BE2C (cell line): ENCODE measurements around the gene ATXN7.

Source experiments
- DNase-seq: peaks from one replicate; pipeline ENCODE4 v3.0.0-alpha.2; 2020
- H3K27me3 ChIP-seq: fragments of 250-450 bp; sonication (Bioruptor Pico); 2 replicates; pipeline ENCODE4 v1.5.1; 2020; ENCODE audit warnings: mild to moderate bottlenecking
- H3K36me3 ChIP-seq: fragments of 250-450 bp; sonication (Bioruptor Pico); 2 replicates; pipeline ENCODE4 v1.5.1; 2020; ENCODE audit warnings: mild to moderate bottlenecking
- H3K4me1 ChIP-seq: fragments of 250-450 bp; sonication (Bioruptor Pico); 2 replicates; pipeline ENCODE4 v1.5.1; 2020
- H3K4me3 ChIP-seq: 2 replicates; pipeline ENCODE4 v1.5.1; 2011; ENCODE audit warnings: low read depth, low read length
- H3K9me3 ChIP-seq: fragments of 250-450 bp; sonication (Bioruptor Pico); 2 replicates; pipeline ENCODE4 v1.5.1; 2020
- CTCF ChIP-seq: IDR thresholded peaks from 2 replicates; pipeline ENCODE4 v1.5.1; 2012; ENCODE audit warnings: mild to moderate bottlenecking, low read depth, low read length

Gene ATXN7

GRCh38 chr3:63975723-63976122, 112.1 kb downstream of the ATXN7 start:
- Histone ChIP-seq H3K36me3 (peaks cover 5% of the 10 kb centered on the region; the same call in 1 of the 2 replicates), H3K9me3 (no peaks in the 10 kb centered on the region), H3K4me1 (peaks cover 7% of the 10 kb centered on the region), H3K27me3 (no peaks in the 10 kb centered on the region), H3K4me3 (no peak overlapping the region)
- no peak for TF ChIP-seq CTCF
- no peak for DNase-seq

- Histone ChIP-seq H3K36me3 (peaks cover 5% of the 10 kb centered on the region; the same call in 1 of the 2 replicates), H3K4me1 (peaks cover 3% of the 10 kb centered on the region; the same call in 1 of the 2 replicates), H3K4me3 (no peak overlapping the region), H3K9me3 (no peaks in the 10 kb centered on the region), H3K27me3 (no peaks in the 10 kb centered on the region)
- no peak for TF ChIP-seq CTCF
- DNase-seq: no peak
Measured at GRCh38 chr3:63976161-63976871, 112.6 kb downstream of the ATXN7 start.

- H3K36me3 ChIP-seq: peaks cover 5% of the 10 kb centered on the region; the same call in 1 of the 2 replicates
- no peak for DNase-seq
- no peak overlapping the region for H3K4me3 ChIP-seq
- no peak for TF ChIP-seq CTCF
- no peaks in the 10 kb centered on the region for H3K9me3 ChIP-seq
- no peaks in the 10 kb centered on the region for H3K27me3 ChIP-seq
- H3K4me1 ChIP-seq: peaks cover 3% of the 10 kb centered on the region; the same call in 1 of the 2 replicates
Measured at GRCh38 chr3:63976872-63977200, 113.2 kb downstream of the ATXN7 start.

GRCh38 chr3:63977893-63978292, 114.2 kb downstream of the ATXN7 start:
- Histone ChIP-seq H3K27me3 (no peaks in the 10 kb centered on the region), H3K4me1 (peaks cover 3% of the 10 kb centered on the region; the same call in 1 of the 2 replicates), H3K36me3 (peaks cover 5% of the 10 kb centered on the region; the same call in 1 of the 2 replicates), H3K9me3 (no peaks in the 10 kb centered on the region), H3K4me3 (no peak overlapping the region)
- no peak for TF ChIP-seq CTCF
- no peak for DNase-seq

GRCh38 chr3:63979093-63979885, 115.6 kb downstream of the ATXN7 start:
- H3K9me3 ChIP-seq: no peaks in the 10 kb centered on the region
- DNase-seq: no peak

More at GRCh38 chr3:63979093-63979885, 115.6 kb downstream of the ATXN7 start:
- Histone ChIP-seq H3K27me3 (no peaks in the 10 kb centered on the region), H3K4me1 (peaks cover 3% of the 10 kb centered on the region; the same call in 1 of the 2 replicates), H3K36me3 (peaks cover 5% of the 10 kb centered on the region), H3K4me3 (no peak overlapping the region)
- no peak for TF ChIP-seq CTCF
